KOPT-K1 (cell line): ENCODE results near the gene HS2ST1.
"Not testable (repeated sequence)": the region's sequence is repeated elsewhere in the genome, so short reads cannot be mapped to it uniquely, and the experiment has no call there.

ENCODE experiments used
- H3K27ac ChIP-seq: fragments of 200-600 bp; sonication (generic); 2 replicates; pipeline ENCODE4 v1.5.1; 2016; ENCODE audit warnings: antibody characterized with exemption, mild to moderate bottlenecking, low read depth, low read length; ENCODE audit not compliant: poor library complexity, severe bottlenecking
- H3K36me3 ChIP-seq: fragments of 200-600 bp; sonication (generic); 2 replicates; pipeline ENCODE4 v1.5.1; 2017; ENCODE audit warnings: antibody characterized with exemption, mild to moderate bottlenecking, low read length, moderate library complexity; ENCODE audit not compliant: insufficient read depth
- H3K9me3 ChIP-seq: fragments of 200-600 bp; sonication (generic); 2 replicates; pipeline ENCODE4 v1.5.1; 2017; ENCODE audit warnings: antibody characterized with exemption, low read length, mild to moderate bottlenecking; ENCODE audit not compliant: insufficient read depth, poor library complexity, severe bottlenecking

Gene HS2ST1

DNA sequence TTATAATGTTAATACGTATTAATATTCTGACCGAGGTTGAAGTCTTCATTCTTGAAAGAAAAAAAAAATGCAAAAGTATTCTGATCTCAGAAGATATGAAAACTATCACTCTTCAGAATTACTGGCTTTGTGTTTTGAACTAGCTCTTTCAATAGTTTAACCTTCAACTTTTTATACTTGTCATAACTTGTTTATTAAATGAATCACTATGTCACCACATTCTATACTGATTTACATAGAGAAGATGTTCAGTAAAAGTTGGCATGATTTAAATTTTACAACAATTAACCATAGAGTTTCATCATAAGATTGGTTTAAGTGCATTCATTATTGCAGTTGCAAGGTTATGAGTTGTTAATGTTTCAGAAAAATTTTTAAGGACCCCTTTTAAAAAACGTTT is 57.3 kb downstream of the HS2ST1 start:
- Histone ChIP-seq H3K9me3 (no peaks in the 10 kb centered on the region), H3K27ac (no peak overlapping the region), H3K36me3 (no peaks in the 10 kb centered on the region)

DNA sequence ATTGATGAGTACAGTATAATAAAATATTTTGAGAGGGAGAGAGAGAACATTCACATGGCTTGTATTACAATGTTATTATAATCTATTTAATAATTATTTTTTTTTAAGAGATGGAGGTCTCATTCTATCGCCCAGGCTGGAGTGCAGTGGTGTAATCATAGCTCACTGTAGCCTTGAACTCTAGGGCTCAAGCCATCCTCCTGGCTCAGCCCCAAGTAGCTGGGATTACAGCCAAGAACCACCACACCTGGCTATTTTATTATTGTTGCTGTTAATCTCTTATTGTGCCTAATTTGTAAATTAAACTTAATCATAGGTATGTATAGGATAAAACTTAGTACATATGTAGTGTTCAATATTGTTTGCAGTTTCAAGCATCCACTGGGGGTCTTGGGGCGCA is 57.8 kb downstream of the HS2ST1 start:
- no peaks in the 10 kb centered on the region for H3K36me3 ChIP-seq

DNA sequence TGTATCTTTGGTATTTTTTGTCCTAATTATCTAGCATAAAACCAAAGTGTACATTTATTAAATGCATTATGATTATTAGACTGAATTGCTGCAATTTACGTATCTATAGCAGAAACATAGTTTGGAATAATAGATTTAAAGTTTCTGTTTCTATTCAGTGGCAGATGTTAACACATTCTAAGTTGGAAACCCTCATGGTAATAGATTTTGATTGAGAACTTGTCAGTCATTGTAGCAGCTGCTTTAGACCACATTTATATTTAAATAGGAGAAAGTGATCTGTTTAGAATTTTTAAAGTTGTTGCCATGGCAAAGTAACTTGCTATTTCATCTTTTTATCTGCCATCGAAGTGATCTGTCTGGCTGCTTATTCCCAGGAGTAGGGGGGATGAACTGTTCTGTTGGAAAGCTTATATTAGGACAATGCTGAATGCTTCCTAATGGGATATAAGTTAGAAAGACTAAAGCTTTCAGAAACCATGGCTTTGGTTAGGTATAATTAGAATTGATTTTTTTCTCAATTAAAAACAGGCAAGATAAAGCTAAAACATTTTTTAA is 61.6 kb downstream of the HS2ST1 start:
- peaks cover 3% of the 10 kb centered on the region for H3K9me3 ChIP-seq

More for the DNA sequence above, 57.8 kb downstream of the HS2ST1 start:
- Histone ChIP-seq H3K9me3 (no peaks in the 10 kb centered on the region), H3K27ac (no peak overlapping the region)

DNA sequence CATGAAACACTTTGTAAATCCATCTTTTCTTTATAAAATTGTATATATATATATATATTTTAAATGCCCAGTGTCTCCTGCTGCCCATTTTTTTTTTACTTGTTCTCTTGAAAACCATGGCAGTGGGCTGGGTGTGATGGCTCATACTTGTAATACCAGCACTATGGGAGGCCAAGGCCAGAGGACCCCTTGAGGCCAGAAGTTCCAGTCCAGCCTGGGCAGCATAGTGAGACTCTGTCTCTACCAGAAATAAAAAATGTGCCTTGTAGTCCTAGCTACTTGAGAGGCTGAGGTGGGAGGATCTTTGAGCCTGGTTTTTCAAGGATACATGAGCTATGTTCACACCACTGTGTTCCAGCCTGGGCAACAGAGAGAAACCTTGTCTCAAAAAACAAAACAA is 62.2 kb downstream of the HS2ST1 start:
- Histone ChIP-seq H3K36me3 (no peaks in the 10 kb centered on the region), H3K9me3 (peaks cover 3% of the 10 kb centered on the region), H3K27ac (no peak overlapping the region)

More for the DNA sequence above, 61.6 kb downstream of the HS2ST1 start:
- H3K27ac ChIP-seq, result no peak overlapping the region
- H3K36me3 ChIP-seq, result no peaks in the 10 kb centered on the region

DNA sequence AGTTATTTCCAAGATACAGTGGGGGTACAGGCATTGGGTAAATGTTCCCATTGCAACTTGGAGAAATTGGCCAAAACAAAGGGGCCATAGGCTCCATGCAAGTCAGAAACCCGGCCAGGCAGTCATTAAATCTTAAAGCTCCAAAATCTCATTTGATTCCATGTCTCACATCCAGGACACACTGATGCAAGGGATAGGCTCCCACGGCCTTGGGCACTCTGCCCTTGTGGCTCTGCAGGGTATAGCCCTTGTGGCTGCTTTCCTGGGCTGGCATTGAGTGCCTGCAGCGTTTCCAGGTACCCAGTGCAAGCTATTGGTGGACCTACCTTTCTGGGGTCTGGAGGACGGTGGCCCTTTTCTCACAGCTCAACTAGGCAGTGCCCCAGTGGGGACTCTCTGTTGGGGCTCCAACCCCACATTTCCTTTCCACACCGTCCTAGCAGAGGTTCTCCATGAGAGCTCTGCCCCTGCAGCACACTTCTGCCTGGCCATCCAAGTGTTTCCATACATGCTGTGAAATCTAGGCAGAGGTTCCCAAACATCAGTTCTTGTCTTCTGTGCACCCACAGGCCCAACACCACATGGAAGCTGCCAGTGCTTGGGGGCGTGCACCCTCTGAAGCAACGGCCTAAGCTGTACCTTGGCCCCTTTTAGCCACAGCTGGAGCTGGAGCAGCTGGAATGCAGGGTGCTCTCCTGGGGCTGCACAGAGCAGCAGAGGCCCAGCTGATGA is 67.2 kb downstream of the HS2ST1 start:
- H3K9me3 ChIP-seq, result peaks cover 3% of the 10 kb centered on the region
- H3K27ac ChIP-seq, result no peak overlapping the region
- no peaks in the 10 kb centered on the region for H3K36me3 ChIP-seq

DNA sequence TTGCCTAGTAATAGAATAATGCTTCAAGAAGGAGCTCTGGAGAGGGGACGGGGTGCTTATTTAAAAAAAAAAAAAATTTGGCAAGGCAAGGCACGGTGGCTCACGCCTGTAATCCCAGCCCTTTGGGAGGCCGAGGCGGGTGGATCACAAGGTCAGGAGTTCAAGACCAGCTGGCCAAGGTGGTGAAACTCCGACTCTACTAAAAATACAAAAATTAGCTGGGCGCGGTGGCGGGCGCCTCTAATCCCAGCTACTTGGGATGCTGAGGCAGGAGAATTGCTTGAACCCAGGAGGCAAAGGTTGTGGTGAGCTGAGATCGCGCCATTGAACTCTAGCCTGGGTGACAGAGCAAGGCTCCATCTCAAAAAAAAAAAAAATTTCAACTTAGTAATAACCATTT is 69.2 kb downstream of the HS2ST1 start:
- H3K36me3 ChIP-seq, H3K9me3 ChIP-seq, H3K27ac ChIP-seq: not testable (repeated sequence)

DNA sequence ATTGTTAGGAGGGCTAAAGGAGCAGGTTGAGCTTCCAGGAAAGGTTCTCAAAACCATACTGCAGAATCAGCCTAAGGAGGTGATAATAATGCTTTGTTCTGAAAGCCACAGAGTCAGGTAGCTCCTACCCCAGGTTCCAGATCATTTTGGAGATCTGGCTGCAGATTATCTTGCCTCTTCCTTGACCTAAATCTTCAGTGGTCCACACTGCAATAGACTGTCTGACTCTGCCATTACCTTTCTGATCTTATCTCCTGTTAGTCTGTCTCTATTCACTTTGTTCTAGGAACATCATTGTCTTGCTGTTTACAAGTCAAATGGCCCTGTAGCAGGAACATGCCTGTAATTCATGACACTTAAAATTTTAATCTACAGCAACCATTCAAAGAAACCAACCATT is 73.0 kb downstream of the HS2ST1 start:
- Histone ChIP-seq H3K27ac (no peak overlapping the region), H3K9me3 (no peaks in the 10 kb centered on the region), H3K36me3 (no peaks in the 10 kb centered on the region)

DNA sequence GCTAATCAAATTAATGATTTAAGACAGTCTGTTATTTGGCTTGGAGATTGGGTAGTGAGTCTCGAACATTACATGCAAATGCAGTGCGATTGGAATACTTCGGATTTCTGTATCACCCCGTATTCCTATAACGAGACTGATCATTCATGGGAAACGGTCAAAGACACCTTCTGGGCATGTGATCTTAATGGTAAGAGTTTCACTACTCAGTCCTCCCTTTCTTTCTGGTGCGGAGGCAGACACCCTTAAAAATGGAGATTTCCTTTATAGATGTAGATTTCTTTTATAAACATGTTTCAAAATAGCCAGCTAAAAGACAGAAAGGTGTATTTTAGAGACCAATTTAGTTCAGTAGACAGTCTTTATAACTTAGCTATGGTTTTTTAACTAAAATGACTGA is 74.4 kb downstream of the HS2ST1 start:
- Histone ChIP-seq H3K36me3 (no peaks in the 10 kb centered on the region), H3K9me3 (no peaks in the 10 kb centered on the region), H3K27ac (no peak overlapping the region)

DNA sequence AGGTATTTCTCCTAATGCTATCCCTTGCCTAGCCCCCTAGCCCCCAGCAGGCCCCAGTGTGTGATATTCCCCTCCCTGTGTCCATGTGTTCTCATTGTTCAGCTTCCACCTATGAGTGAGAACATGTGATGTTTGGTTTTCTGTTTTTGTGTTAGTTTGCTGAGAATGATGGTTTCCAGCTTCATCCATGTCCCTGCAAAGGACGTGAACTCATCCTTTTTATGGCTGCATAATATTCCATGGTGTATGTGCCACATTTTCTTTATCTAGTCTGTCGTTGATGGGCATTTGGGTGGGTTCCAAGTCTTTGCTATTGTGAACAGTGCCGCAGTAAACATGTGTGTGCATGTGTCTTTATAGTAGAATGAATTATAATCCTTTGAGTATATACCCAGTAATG is 75.3 kb downstream of the HS2ST1 start:
- not testable (repeated sequence) for H3K27ac ChIP-seq, H3K36me3 ChIP-seq, H3K9me3 ChIP-seq

DNA sequence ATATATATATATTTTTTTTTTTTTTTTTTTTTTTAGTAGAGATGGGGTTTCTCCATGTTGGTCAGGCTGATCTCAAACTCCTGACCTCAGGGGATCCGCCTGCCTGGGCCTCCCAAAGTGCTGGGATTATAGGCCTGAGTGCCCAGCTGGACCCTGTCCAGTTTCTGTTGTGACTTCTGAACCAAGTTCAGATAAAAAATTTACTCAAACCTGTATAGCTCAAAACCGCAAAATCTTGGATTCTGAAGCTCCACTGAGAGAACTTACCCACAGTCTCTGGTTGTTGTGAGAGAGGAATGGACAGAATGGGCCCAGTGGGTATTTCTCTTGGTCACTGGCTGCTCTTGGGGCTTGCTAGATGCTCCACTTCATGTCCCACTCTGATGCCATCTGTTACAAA is 76.4 kb downstream of the HS2ST1 start:
- Histone ChIP-seq H3K27ac (peak overlapping the region; percentile 46), H3K36me3 (no peaks in the 10 kb centered on the region), H3K9me3 (no peaks in the 10 kb centered on the region)

DNA sequence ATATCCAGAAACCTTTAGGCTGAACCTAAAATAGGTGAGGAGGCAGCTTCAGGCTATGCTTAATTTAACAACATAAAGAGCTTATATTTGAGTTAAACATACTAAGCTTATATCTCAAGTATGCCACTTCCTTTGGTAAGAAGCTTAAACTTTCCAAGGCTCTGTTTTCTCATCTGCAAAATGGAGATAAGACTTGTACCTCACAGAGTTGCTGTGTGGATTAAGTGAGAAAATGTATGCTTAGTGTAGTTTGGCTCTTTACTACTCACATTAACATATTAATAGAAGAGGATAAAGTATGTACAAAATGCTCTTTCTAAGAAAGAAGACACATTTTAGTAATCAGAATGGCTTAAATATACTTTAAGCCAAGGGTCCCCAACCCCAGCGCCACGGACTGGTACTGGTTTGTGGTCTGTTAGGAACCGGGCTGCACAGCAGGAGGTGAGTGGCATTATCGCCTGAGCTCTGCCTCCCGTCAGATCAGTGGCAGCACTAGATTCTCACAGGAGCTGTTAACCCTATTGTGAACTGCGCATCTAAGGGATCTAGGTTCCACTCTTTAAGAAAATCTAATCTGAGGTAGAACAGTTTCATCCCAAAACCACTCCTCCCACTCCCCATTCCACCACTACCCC is 77.2 kb downstream of the HS2ST1 start:
- no peaks in the 10 kb centered on the region for H3K9me3 ChIP-seq
- peak overlapping the region; percentile 46 for H3K27ac ChIP-seq
- H3K36me3 ChIP-seq, result no peaks in the 10 kb centered on the region

DNA sequence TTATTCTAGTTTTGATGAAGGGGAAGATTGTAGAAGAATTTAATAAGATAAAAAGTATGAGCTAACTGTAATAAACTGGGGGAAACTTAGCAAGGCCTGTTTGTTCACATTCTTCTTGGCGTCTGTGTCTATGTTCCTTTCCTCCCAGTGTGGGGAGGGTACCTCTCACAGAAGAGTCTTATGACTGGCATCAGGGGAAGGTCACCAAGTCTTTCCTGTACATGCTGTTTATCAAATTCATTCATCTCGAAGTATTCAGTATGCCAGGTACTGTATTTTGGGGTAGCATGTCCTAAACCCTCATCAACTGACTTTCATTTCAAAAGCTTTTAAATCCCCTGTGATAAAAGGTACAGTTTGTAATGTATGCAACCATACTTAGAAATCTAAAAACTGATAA is 78.4 kb downstream of the HS2ST1 start:
- Histone ChIP-seq H3K36me3 (no peaks in the 10 kb centered on the region), H3K9me3 (no peaks in the 10 kb centered on the region), H3K27ac (peak overlapping the region; percentile 46)

DNA sequence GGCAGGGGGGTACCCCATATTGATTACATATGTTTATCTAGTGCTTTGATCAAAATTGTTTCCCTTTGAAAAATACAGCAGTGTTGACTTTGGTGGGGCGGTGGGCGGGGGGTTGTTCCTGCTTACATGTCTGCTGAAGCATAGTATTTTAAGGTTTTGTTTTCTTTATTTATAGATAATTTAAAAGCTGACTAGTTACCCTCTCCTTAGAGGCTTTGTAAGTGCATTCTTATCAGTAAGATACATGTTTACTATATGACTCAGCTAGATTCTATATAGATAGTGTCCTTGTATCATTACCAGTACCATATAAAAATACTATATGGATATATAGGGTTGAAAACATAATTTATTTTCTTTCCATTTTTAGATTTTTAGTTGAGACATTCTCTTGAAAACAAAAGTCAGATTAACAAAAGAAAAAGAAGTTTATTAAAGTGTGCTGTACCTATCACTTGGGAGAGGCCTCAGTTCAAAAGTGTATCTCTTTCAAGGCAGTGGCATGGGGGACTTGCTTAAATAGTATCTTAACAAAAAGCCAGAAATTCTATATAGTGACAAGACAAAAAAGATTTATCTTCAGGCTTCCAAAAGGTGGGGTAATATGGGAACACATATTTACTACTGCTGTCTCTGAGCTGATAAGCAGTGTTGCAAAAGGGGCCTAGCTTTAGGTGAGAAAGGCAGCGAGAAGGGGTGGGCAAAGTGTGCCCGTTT is 79.0 kb downstream of the HS2ST1 start:
- Histone ChIP-seq H3K9me3 (no peaks in the 10 kb centered on the region), H3K36me3 (no peaks in the 10 kb centered on the region), H3K27ac (peak overlapping the region; percentile 46)

DNA sequence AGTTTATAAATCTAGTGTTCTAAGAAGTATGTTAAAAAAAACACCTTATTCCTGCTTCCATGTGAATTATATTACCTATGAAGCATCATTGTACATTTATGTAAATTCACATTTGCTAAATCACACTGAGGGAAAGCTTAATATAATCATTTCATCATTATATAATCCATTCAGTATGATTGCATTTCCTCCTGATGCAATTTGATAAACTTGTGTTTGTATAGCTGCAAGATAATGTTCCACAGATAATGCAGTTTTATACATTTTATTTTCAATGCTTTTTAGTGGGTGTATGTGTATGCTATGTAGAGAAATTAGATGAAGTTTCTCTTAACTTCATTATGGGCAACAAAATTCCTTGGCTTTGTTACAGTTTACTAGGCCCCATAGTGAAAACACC is 79.6 kb downstream of the HS2ST1 start:
- H3K36me3 ChIP-seq, result no peaks in the 10 kb centered on the region
- H3K27ac ChIP-seq, result peak overlapping the region; percentile 13
- no peaks in the 10 kb centered on the region for H3K9me3 ChIP-seq

DNA sequence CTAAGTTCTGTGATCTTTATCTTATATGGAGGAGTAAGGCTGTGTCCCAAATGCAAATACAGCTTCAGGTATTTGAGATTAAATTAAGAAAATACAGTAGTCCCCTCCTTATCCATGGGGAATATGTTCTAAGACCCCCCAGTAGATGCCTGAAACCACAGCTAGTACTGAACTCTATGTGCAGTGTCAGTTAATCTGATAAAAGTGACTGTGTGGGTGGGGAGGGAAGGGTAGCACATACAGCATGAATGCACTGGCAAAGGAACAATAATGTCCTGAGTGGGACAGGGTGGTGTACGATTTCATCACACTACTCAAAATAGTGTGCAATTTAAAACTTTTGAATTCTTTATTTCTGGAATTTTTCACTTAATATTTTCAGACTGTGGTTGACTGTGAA is 83.1 kb downstream of the HS2ST1 start:
- no peaks in the 10 kb centered on the region for H3K9me3 ChIP-seq
- H3K27ac ChIP-seq, result no peak overlapping the region
- H3K36me3 ChIP-seq, result no peaks in the 10 kb centered on the region
